OCI-LY3 (cell line): ENCODE data around the gene TECPR2.

Experiments
- H2AFZ ChIP-seq: fragments of 200-600, 300-600 bp; shearing (Covaris generic); 2 replicates; pipeline ENCODE4 v1.6.0; 2014; ENCODE audit warnings: antibody characterized with exemption, low read depth, low read length
- H3K27ac ChIP-seq: fragments of 200-600, 300-600 bp; sonication (generic); 2 replicates; pipeline ENCODE4 v1.5.1; 2014; ENCODE audit warnings: mild to moderate bottlenecking, low read length, moderate library complexity, mixed read lengths
- H3K27me3 ChIP-seq: fragments of 200-600, 300-600 bp; sonication (generic); 2 replicates; pipeline ENCODE4 v1.6.1; 2014; ENCODE audit warnings: low read depth, low read length, mixed read lengths
- H3K36me3 ChIP-seq: fragments of 200-600, 300-600 bp; sonication (generic); replicated peaks from 2 replicates; pipeline ENCODE3; 2014; ENCODE audit warnings: low read depth, low read length, mixed read lengths
- H3K4me1 ChIP-seq: fragments of 300-600, 200-600 bp; sonication (generic); 2 replicates; pipeline ENCODE4 v1.6.1; 2014; ENCODE audit warnings: low read length, mixed read lengths
- H3K4me2 ChIP-seq: fragments of 200-600, 300-600 bp; sonication (generic); 2 replicates; pipeline ENCODE4 v1.6.1; 2014; ENCODE audit warnings: low read length, mixed read lengths
- H3K4me3 ChIP-seq: fragments of 300-600, 200-600 bp; sonication (generic); 2 replicates; pipeline ENCODE4 v1.5.1; 2014; ENCODE audit warnings: antibody characterized with exemption, mild to moderate bottlenecking, low read length, moderate library complexity
- H3K79me2 ChIP-seq: fragments of 300-600, 200-600 bp; shearing (Covaris generic); 2 replicates; pipeline ENCODE4 v1.6.1; 2014; ENCODE audit warnings: mild to moderate bottlenecking, low read length, mixed read lengths
- H3K9ac ChIP-seq: fragments of 300-600, 200-600 bp; shearing (Covaris generic); 2 replicates; pipeline ENCODE4 v1.6.0; 2014; ENCODE audit warnings: mild to moderate bottlenecking, low read length, moderate library complexity
- H3K9me3 ChIP-seq: fragments of 200-600, 300-600 bp; shearing (Covaris generic); 2 replicates; pipeline ENCODE4 v1.6.1; 2014; ENCODE audit warnings: low read length, mixed read lengths; ENCODE audit not compliant: insufficient read depth
- H4K20me1 ChIP-seq: fragments of 200-600, 300-600 bp; sonication (generic); 2 replicates; pipeline ENCODE4 v1.6.1; 2016; ENCODE audit warnings: low read length, mixed read lengths; ENCODE audit not compliant: insufficient read depth
- CTCF ChIP-seq: fragments of 200-600, 300-600 bp; sonication (generic); IDR thresholded peaks from 2 replicates; pipeline ENCODE4 v1.5.1; 2014; ENCODE audit warnings: antibody characterized with exemption, low read length, low read depth
- EZH2phosphoT487 ChIP-seq: fragments of 200-600 bp; shearing (Covaris generic); IDR thresholded peaks from 2 replicates; pipeline ENCODE4 v1.6.1; 2018; ENCODE audit warnings: antibody characterized with exemption, mixed run types, low read depth

Gene TECPR2

GRCh38 chr14:102505000-102505619 lies 142.4 kb downstream of the TECPR2 start:
- Histone ChIP-seq H3K36me3 (no peaks in the 10 kb centered on the region), H3K79me2 (no peaks in the 10 kb centered on the region), H3K27ac (no peak overlapping the region), H3K9ac (no peak overlapping the region), H4K20me1 (no peaks in the 10 kb centered on the region), H3K27me3 (no peaks in the 10 kb centered on the region), H3K4me1 (peaks cover 3% of the 10 kb centered on the region; the same call in 1 of the 2 replicates), H3K4me3 (no peak overlapping the region), H3K4me2 (no peak overlapping the region), H2AFZ (no peak overlapping the region), H3K9me3 (no peaks in the 10 kb centered on the region)
- no peak for TF ChIP-seq CTCF
- TF ChIP-seq EZH2phosphoT487 = no peak

- Histone ChIP-seq H3K9me3 (no peaks in the 10 kb centered on the region), H3K4me3 (no peak overlapping the region), H3K4me2 (no peak overlapping the region), H3K27me3 (no peaks in the 10 kb centered on the region), H4K20me1 (no peaks in the 10 kb centered on the region), H2AFZ (no peak overlapping the region), H3K27ac (no peak overlapping the region), H3K9ac (no peak overlapping the region), H3K79me2 (no peaks in the 10 kb centered on the region), H3K36me3 (no peaks in the 10 kb centered on the region), H3K4me1 (peaks cover 11% of the 10 kb centered on the region)
- TF ChIP-seq CTCF (no peak), EZH2phosphoT487 (no peak)
Measured at GRCh38 chr14:102505775-102506625, 143.3 kb downstream of the TECPR2 start.

- Histone ChIP-seq H3K4me3 (no peak overlapping the region), H4K20me1 (no peaks in the 10 kb centered on the region), H3K4me2 (no peak overlapping the region), H3K27ac (no peak overlapping the region), H3K36me3 (no peaks in the 10 kb centered on the region), H3K9ac (no peak overlapping the region), H2AFZ (no peak overlapping the region), H3K4me1 (peaks cover 12% of the 10 kb centered on the region), H3K9me3 (no peaks in the 10 kb centered on the region), H3K79me2 (no peaks in the 10 kb centered on the region), H3K27me3 (no peaks in the 10 kb centered on the region)
- TF ChIP-seq EZH2phosphoT487 = no peak
- no peak for TF ChIP-seq CTCF
Measured at GRCh38 chr14:102506626-102506925, 143.8 kb downstream of the TECPR2 start.

GRCh38 chr14:102507081-102507856 lies 144.5 kb downstream of the TECPR2 start:
- Histone ChIP-seq H3K9ac (no peak overlapping the region), H3K27ac (no peak overlapping the region), H3K36me3 (no peaks in the 10 kb centered on the region), H3K4me3 (no peak overlapping the region), H3K4me2 (no peak overlapping the region), H3K9me3 (no peaks in the 10 kb centered on the region), H2AFZ (no peak overlapping the region), H3K4me1 (peaks cover 12% of the 10 kb centered on the region), H3K79me2 (no peaks in the 10 kb centered on the region), H3K27me3 (no peaks in the 10 kb centered on the region), H4K20me1 (no peaks in the 10 kb centered on the region)
- TF ChIP-seq EZH2phosphoT487 (no peak), CTCF (no peak)
